Medulla oblongata (tissue), 1 donor: ENCODE results near the gene NEMP2.
A peak's percentile ranks its signal among the peaks of the same experiment; 100 is the strongest.

Experiments used
- DNase-seq: peaks from one replicate; pipeline ENCODE4 v3.0.0-alpha.2; 2015; ENCODE audit errors: extremely low spot score

The NEMP2 gene, protein sequence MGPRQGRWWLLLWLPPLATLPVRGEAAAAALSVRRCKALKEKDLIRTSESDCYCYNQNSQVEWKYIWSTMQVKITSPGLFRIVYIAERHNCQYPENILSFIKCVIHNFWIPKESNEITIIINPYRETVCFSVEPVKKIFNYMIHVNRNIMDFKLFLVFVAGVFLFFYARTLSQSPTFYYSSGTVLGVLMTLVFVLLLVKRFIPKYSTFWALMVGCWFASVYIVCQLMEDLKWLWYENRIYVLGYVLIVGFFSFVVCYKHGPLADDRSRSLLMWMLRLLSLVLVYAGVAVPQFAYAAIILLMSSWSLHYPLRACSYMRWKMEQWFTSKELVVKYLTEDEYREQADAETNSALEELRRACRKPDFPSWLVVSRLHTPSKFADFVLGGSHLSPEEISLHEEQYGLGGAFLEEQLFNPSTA

DNA sequence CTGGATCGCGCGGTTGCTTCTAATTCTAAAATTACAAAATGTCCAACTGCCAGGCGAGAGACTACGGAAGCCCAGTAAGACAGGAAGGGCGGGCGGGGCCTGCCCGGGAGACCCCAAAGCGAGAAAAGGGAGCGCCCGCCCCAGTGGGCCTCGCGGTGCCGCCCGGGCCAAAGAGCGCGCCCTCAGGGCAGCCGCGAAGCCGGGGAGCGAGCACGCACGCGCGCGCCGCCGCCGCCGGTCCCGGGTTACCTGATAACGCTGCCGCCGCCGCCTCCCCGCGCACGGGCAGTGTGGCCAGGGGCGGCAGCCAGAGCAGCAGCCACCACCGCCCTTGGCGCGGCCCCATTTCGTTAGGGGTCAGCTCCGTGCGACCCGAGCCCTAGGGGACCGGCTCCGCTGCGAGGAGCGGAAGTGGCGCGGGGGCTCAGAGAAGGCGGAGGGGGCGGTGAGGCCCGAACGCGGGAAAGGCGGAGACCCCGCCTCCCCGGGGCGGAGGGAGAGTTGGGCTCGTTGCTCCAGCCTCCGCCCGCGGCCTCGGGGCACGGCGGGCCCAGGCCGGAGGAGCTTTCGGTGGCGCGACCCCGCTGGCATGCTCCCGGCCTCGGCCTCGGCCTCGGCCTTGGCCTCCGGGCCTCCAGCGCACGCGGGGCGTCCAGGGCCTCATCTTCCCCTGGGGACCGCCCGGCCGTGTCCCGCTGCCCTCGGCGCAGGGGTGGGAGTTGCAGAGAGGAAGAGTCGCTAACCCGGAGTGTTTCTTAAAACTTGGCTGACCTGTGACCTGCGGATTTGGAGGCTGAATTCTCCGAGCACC lies at the start of gene NEMP2:
Gene NEMP2 (minus strand): TSS at position 413 of the 811 bp plus-strand sequence. CDS start 67 bp downstream, at position 346.
- DNase-seq: peak; percentile 71

DNA sequence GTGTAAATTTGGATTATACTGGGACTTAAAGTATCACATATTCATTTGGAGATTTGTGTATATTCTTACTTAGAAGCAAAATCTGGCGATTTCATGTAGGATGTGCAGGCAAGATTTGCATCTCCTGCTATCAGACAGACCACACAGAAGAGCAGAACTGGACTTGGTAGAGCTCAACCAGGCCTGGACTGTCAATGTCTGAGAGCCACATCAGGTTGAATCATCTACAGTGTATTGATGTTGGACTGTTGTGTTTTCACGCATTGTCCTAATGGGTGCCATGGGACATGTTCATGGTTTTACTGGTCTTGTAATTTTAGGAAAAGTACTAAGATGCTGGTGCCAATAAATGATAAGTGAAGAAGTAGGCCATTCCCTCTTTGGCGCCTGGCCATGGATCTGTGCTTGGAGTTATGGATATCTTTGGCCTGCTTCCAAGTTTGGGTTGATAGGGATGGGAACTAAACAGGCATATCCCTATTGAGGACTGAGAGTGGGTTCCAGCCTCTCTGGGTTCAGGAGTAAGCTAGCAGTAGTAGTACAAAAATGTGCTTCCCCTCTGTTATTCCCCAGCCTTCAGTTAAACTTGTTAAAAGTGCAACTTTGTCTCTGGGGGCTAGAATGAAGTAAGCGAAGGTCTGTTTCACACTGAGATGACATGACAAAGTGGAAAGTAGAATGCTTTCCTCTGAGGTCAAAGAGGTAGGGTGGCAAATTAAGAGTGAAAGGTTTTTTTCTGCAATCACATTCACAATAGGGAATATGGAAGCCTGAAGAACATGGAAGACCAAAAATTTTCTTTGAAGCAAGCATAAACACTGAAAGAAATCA lies 49.2 kb upstream of the NEMP2 start:
- DNase-seq: no peak

DNA sequence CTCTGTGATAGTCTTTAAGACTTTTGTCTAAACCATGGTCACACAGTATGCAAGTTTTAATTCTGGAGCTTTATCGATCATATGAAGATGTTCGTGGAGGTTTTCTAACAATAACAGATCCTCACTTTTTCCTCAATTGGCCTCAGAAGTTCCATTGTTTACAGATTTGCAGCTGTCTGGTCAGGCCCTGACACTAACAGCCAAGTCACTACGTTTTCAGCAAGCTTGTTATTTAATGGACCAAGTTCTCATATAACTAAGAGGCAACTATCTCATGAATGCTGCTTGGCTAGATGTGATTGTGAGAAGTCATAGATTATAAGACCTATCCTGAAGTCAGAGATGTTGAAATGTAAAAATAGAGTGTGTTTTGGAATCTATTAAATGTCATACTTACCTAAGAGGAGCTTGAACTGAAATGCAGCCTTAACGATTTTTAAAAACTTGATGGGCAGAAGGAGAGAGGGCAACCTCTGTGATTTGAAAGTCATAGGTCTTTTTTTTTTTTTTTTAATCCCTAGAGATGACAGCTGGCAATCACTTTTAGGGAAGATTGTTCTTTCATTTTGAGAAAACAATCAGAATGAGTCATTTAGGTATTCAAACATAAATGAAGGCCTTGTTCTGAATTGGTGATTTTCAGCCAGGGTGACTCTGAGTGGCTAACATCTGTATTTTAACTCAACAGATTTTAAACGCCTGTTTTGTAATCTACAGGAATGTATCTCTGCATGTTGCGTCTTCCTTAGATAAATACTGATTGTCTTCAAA lies 48.4 kb upstream of the NEMP2 start:
- peak; percentile 57 for DNase-seq

DNA sequence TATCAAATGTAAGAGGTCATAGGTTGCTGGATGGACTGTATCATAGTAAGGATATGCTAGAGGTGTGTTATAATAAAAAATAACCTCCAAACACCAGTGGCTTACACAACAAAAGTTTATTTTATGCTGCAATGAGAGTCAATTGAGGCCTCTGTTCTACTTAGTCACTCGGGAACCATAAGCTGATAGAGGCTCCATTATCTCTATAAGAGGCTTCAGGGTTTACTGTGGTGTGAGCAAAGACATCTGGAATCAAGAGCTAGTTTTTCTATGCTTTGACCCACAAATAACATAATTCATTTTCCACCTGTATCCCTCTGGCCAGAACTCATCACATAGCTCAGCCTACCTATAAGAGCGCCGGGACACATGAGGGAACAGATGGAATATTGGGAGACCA lies 47.5 kb upstream of the NEMP2 start:
- peak; percentile 30 for DNase-seq

DNA sequence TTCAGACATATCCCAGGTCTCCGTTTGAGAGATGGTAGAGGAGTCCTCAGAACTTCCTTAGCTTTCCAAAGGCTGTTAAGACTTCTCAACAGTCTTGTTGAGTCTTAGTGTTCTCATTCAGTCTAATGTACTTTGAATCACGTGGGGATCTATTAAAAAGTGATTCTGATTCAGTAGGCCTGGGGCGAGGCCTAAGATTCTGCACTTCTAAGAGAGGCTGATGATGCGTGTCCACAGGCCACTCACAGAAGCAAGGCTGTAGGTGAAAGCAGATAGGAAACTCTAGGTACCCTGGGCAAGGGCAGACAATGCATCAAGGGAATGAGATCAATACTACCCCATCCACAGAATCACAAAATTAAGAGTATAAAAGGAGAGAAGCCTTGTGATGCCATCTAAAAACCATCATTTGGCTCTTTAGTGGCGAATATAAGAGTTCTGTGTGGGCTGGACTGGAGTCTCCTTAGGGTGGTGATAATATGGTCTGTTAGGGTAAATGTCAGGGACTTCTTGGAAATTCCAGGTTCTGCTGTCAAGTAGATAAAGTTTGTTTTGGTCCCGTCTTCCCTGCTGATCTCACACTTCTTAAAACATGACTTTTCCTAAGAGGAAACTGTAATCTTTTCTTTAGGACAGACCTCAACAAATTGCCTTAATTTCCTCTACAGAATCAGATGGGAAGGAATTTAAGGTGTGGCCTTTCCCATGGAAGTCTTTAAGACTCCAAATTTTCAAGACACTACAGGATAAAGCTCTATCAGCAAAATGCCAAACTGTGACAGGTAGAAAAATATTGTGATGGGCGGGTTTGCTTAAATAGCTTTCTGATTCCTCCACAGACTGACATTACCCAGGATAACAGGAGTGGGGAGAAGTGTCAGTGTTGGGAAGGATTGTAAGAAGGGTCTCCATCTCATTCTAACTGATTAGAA lies 45.7 kb upstream of the NEMP2 start:
- DNase-seq: no peak

DNA sequence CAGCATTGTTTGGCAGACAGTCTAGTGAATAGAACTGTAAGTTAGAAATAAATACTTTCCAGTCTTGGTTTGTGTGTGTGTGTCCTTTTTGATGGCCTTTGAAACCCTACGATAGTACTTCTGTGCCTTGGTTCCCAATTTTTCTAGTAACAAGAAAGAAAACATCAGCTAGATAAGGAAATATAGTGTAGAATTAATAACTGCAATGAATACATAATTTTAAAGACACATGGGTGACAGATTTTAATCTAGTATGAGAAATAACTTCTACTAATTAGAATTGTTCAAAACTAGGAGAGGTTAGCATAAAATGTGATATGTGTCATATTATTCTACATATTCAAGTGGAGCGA lies 44.5 kb upstream of the NEMP2 start:
- DNase-seq: no peak

DNA sequence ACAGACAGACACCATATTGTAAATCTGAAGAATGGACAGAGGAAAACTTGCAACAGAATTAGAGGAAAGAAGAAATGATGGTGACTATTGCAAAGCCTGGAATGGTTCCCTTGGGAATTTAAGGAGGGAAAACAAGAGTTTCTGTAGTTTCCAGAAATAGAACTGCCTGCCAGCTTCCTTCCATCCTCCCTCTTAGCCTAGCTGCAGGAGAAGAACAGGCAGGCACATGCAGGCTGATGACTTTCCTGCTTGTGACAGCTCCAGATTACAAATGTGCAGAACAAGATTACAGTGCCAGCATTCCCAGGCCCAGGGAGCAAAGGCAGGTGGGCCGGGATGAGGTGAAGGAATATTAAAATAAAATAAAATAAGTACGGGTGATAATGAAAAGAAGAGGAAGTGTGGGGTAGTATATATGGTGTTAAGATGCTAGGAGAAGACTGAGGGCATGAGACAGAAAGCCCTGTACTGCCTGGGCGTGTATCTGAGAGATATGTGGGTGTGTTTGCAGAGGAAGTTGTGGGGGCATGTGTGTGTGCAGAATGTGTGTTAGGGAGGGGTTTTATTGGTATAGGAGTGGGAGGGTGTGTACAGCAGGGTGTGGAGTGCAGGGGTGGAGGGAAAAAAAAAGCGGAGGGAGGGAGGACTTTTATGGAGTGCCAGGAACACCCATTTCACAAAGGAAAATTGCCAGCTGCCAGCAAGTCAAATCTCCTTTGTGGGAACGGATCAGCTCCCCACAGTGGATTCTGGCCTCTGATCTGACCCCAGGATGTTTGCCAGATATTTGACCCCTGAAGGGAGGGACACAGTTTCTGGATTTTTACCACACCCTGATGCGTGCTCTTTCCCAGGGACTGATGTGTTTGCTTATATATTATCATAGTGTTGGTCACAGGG lies 43.9 kb upstream of the NEMP2 start:
- no peak for DNase-seq

DNA sequence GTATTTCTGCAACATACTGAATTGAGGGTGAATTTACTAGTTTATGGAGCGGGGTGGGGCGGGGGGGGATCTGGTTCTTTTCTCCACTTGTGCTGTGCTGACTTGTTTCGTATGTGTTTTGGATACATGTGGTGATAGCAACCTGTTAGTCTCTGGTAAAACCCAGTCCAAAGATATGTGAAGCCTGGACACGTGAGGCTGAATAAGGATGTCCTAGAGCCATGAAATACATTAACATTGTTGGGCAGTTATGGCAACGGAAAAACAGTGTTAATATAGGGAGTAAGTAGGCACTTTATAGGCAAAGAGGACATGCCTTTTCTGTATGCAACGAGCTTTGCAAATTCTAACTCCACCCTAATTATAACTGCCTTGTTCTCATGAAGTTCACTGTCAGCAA lies 42.1 kb upstream of the NEMP2 start:
- DNase-seq: no peak

DNA sequence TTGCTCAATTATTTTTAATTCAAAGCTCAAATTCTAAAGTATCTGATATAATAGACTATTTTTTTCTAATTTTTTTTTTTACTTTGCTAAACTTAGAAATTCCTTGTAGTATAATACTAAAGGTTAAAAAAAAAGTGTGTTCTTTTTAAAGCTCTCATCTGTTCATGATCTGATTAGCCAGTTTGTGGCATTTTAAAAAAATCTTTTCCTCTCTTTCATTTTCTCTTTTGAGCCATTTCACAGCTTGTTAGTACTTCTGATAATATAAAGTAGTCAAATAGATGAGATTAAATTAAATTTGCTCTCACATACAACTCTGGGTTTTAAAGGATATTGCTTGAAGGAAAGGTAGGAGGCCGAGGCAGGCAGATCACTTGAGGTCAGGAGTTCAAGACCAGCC lies 40.7 kb upstream of the NEMP2 start:
- no peak for DNase-seq

DNA sequence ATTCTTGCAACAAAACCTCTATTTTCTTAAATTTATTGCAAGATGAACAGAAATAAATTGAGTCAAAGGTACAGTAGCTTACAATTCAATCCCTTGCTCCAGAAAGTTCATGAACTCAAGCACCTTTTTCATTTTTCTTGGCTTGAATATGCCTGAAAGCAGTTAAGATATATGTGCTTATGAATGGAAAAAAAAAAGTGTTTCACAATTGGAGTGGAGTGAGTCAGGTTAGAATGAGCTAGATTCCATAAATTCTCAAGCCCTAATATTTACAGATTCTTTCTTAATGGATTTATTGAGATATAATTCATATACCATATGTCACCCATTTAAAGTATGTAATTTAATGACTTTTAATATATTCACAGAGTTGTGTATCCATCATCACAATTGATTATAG lies 39.6 kb upstream of the NEMP2 start:
- DNase-seq: no peak

DNA sequence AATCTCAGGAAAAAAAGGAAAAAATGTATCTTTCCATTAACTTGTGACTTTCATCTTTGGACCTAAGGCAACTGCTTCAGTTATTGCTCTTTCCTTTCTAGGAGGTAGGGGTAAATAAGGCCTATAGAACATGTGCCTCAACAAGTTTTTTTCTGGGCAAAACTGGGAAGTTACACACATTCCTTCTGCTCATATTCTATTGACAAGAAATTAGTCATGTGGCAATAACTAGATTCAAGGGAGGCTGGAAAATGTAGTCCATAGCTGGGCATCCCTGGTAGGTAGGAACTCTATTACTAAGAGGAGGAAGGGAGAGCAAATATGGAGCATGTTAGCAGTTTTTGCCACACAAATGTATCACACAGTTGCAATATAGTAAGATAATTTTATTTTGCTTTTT lies 37.7 kb upstream of the NEMP2 start:
- DNase-seq: no peak

DNA sequence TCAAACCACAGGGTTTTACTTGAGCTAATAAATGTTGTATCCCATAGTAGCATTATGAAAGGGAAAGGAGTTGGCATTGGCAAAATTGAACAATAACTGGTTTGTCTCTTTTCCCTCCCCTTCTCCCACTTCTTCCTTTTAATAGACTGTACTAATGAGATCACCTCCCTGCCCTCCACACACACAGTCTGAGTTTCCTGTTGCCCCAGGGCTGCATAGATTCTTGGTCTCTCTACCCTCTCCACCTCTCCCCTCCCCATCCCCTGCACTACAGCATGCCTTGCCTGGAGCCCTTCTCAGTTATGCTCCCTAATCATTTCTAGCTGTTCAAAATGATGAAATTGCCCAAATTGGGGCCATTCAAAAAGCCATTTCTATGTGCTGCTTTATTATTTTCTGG lies 37.2 kb upstream of the NEMP2 start:
- no peak for DNase-seq

DNA sequence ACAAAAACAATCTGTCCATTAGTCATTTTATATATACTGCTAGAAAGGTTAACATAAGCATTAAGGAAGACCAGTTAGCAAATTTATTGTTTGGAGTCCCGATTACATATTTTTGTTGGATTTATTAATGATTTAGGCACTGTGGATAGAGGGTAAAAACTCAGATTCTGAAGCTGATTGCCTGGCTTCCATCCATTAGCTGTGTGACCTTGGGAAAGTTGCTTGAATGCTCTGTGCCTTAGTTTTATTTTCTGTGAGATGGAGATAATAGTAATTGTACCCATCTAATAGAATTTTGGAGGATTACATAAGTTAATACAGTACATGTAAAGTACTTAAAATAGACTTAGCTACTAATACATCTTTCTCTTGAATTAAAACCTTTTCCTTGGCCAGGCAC lies 36.3 kb upstream of the NEMP2 start:
- no peak for DNase-seq

DNA sequence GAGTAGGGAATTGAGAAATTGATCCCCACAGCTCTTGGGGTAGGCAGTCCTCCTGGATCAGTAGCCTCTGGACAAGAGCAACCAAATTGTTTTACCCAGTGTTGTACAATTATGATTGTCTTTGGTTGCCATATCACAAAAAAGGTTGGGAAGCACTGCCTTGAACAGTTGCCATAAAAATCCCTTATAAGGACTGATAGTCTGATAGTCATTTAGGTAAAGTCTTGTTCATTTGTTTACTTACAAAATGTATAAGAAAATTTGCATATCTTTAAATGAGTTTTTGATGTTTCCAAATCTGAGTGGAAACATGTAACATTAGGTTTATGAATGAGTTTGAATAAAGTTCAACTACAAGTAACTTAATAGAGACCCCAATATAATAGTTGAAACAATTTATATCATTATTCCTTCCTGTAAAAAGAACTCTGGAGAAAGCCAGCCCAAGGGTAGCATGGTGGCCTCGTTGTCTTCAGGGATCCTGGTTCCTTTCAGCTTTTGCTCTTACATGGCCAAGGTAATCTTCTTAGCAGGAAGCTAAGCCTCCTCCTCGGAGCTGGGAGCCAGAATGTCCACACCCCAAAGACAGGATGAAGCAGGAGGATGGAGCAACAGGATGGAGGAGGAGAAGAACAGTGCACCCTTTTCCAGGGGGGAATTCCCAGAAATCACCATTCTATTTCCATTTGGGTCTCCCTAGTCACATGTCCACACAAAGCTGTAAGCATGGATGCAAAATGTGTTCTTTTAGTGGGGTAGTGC lies 35.7 kb upstream of the NEMP2 start:
- DNase-seq: no peak

DNA sequence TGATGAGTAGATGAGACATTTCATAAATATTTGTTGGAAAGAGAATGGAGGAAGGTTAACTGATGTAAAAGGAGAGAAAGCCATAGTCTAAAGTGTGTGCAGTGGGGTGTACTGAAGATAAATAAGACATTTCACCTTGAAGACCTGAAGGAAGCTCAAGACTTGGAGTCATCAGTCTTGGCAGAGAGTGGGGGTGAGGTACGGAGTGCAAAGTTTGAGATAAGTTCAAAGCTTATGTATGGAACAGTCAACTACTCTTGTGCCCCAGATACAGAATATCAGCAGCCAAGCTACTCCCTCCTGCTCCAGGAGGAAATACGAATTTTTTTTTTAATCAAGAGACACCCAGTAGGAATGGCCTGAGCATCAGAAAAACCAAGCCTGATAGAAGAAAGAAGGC lies 30.3 kb upstream of the NEMP2 start:
- no peak for DNase-seq

DNA sequence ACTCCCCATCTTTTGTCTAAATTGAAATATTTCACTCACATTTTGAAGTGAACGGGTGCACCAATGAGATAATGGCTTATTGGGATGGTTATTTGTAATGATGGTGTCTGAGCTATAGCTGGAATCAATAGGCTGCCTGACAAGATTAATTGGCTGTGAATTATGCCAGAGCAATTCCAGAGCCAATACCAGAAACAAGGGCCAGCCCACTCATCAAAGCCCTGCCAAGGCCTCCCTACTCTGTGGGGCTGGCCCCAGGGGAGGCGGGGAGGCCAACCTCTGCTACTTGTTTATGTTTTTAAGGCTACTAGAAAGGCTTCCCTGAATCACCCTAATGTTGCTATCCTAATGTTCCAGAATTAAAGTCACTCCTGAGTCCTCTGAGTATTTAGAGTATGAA lies 29.1 kb upstream of the NEMP2 start:
- DNase-seq: no peak

DNA sequence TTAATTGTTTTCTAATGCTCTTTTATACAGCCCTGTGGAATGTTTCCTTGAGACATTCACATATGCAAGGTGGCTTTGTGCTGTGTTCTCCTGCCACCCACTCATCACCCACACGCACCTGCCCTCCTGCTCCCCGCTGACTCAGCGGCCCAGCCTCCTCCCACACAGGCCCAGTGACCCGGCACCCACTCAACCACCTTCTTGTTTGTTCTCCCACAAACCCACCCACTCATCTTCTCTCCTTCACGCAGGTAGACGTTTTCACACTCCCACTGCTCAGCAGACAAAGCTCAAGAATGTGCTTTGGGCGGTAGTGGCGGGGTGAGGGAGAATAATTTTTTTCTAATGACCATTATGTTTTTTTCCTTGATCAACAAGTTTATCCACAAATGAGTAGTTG lies 28.6 kb upstream of the NEMP2 start:
- DNase-seq: no peak

DNA sequence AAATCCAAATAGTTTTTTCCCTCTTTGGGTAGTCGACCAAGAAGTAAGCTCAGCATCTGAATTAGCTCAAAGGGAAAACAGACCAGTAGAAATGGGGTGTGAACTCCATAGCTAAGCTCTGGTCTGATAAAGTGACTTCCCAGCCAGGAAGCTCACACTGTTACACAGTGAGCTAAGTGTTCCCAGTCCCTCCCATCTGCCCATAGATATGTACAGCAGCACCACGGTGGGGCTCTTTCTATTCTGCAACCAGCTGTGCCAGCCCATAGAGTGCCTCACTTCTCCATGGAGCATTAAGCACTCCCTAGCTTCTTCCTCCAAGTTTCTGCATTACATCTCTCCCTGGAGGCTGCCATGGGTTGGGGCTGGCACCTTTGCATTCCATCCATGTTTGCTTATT lies 27.6 kb upstream of the NEMP2 start:
- DNase-seq: no peak

DNA sequence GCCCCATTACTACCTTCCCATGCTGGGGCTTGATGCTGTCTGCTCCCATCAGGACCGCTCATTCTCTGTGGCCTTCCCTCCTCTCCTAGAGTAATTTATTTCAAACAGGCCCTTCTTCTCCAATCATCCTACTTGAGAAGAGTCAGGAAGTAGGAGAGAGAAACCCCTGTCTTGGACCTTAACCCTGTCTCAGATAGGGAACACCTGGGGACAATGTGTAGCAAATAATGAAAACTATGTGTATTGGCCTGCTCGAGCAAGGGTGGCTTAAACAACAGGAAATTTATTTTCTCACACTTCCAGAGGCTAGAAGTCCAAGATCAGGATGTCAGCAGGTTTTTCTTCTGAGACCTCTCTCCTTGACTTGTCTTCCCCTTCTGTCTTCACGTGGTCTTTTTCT lies 26.6 kb upstream of the NEMP2 start:
- no peak for DNase-seq
